Measurements from ENCODE around the gene PAFAH2.

DNA sequence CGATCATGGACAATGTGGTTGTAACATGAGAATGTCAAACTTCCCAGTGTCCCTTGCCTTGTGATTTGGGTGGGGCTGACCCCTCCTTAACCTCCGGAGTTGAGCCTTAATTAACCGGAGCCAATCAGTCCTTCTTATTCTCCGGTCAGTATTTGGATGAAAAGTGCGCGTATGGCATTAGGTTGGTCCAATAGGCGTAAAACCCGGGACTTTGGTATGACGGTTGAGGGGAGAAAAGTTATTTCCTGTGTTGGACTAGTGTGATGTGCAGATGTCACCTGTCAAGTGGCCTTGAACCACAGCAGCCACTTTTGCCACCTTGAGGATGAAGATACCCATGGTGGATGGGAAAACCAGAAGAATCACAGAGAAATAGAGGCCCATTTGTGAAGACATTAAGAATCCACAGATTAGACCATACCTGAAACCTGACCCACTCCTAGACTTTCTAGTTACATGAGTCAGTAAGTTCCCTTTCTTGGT lies 5.1 kb downstream of the PAFAH2 start:
- TF ChIP-seq MAFF (IDR thresholded peaks at IDR 0.05; ENCODE audit: low read depth, low read length) (no peak), ZNF296 (CRISPR knock-in tag; conservative IDR thresholded peaks at IDR 0.05) (no peak), HDAC1 (CRISPR knock-in tag; IDR thresholded peaks at IDR 0.05) (no peak), CTCF (CRISPR knock-in tag; IDR thresholded peaks at IDR 0.05) (no peak), FOSL2 (CRISPR knock-in tag; IDR thresholded peaks at IDR 0.05) (no peak), ZNF142 (CRISPR knock-in tag; IDR thresholded peaks at IDR 0.05) (no peak), RXRA (CRISPR knock-in tag; IDR thresholded peaks at IDR 0.05) (no peak)
